GM21367 (cell line): ENCODE data around the gene GPR176.

Source experiments
- ATAC-seq: cut with Tn5 transposase; IDR thresholded peaks from one replicate; pipeline ENCODE4 v1.9.1; 2021; ENCODE audit not compliant: unreplicated experiment

The GPR176 gene

DNA sequence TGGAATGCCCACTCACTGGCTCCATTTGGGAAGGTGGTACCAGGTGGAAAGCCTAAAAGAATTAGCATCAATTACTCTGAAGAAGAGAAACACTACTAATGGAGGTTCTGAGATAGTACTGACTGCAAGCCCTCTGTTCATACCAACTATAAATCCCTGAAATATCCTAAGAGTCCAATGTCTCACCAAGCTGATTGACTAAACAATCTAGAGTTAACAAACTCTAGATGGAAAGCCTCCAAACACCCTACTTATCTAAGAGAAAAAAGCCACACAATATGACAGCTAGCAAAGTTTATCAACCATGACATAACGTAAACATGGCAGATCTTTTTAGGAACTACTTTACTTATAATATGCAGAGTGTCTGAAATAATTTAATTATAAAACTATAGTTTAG is 59.2 kb downstream of the GPR176 start:
- no peak for ATAC-seq

DNA sequence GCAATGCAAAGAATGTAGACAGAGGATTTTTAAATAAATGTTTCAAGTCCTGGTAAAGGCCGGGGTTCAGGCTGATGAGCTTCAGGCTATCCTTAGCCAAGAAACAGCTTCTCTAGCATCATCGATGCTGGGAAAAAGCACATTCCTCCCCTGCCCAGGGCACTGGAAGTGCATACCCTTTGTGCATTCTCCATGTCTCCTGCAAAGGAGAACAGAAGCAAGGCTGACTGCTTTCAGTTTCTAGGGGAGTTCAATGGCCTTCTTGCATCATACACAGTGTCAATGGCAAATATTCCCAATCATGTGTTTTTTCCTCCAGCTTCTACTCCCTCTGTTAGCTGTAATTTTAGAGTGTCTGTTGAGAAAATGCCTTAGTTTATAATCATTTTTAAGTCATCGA is 59.9 kb downstream of the GPR176 start:
- no peak for ATAC-seq

GRCh38 chr15:39859636-39860035 is 60.4 kb downstream of the GPR176 start:
- no peak for ATAC-seq

DNA sequence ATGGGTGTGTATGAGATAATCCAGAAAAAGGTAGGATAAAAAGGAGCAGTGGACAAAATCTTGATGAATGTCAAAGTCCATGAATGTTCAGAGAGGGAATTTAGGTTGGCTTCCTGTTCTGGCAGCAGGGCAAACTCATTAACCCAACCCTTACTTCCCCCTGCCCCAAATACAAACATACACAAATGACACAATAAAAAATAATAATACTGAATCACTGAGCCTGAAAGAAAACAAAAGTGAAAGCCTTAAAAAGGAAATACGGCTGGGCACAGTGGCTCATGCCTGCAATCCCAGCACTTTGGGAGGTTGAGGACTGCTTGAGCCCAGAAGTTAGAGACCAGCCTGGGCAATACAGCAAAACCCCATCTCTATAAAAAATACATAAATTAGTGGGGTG is 62.9 kb downstream of the GPR176 start:
- ATAC-seq: no peak

DNA sequence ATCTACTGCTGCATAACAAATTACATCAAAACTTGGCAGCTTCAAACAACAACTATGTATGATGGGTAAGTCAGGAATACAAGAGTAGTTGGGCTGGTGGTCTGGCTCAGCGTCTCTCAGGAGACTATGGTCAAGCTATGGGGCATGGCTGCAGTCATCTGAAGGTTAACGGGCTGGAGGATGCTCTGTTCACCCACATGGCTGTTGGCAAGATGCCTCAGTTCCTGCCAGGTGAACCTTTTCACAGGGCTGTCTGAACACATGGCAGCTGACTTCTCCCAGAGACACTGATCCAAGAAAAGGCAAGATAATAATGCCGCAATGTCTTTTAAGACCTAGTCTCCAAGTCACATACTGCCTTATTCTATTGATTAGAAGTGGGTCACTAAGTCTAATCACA is 63.7 kb downstream of the GPR176 start:
- no peak for ATAC-seq

GRCh38 chr15:39855400-39855799 is 64.7 kb downstream of the GPR176 start:
- ATAC-seq: no peak

DNA sequence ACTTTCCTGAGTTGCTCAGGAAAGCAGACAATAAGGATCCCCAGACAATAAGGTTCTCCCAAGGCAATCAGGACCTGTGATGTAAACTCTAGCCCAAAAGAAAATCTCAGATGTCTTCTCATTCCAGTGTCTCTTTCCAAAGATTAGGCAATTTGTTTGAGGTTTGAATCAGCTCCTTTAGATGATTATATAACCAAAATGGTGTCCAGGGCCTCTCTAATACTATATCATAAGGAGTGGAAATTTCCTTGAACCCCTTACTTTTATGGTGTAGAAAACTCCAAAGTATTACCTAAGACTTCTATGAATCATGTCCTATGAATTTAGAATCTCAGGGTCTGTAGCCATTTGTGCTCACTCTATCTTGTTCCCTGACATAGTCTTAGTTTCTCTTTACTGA is 65.9 kb downstream of the GPR176 start:
- ATAC-seq: no peak

- no peak for ATAC-seq
Observed at GRCh38 chr15:39852250-39852649, 67.8 kb downstream of the GPR176 start.

- ATAC-seq: no peak
Observed at GRCh38 chr15:39851500-39852092, 68.5 kb downstream of the GPR176 start.

DNA sequence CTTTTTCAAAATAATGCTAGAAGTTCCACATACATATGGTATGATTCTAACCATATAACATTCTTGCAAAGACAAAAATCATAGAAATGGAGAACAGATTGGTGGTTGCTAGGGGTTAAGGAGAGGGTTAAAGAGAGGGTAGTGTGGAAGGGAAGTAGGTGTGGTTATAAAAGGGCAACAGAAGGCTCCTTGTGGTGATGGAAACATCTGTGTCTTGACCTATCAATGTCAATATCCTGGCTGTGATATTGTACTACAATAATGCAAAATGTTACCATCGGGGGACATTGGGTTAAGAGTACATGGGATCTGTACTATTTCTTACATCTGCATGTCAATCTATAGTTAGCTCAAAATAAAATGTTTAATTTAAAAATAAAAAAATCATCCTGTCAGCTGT is 69.6 kb downstream of the GPR176 start:
- ATAC-seq: no peak

GRCh38 chr15:39846108-39846507 is 74.0 kb downstream of the GPR176 start:
- no peak for ATAC-seq

GRCh38 chr15:39845582-39845981 is 74.5 kb downstream of the GPR176 start:
- no peak for ATAC-seq

- ATAC-seq: no peak
Observed at GRCh38 chr15:39843565-39843964, 76.5 kb downstream of the GPR176 start.

- no peak for ATAC-seq
Observed at GRCh38 chr15:39837454-39837853, 82.6 kb downstream of the GPR176 start.

- ATAC-seq: no peak
Observed at GRCh38 chr15:39835550-39835949, 84.5 kb downstream of the GPR176 start.

DNA sequence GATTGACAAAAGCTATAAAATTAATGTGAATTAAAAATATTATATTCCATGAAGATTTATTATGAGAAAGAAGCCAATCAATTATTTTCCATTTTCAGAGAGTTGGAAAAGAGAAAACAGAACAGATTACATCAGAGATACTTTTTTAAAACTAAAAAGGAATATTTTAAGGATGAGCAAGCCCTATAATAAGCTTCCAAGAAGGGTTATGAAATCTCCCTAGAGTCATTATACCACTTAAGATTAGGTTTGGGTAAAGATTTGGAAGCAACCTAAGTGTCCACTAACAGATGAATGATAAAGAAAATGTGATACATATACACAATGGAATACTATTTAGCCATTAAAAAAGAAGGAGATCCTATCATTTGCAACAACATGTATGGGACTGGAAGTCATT is 85.8 kb downstream of the GPR176 start:
- no peak for ATAC-seq

DNA sequence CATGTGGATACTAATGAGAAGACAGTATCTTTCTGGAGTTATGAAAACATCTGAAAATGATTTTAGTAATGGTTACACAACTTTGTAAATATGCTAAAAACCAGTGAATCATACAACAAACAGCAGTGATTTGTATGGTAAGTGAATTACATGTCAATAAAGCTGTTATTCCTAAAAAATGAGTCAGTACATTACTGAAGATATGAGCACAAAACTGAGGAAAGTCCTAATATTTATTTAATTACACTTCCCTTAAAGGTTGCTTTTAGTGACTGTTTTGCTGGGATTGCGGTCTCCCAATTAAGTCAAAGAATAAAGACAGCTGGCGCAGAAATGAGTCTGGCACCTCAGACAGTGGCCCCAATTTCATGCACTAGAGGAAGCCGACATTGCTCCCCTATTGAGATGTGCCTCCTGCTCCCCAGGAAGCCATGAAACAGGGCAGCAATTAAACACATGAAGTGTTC is 86.5 kb downstream of the GPR176 start:
- no peak for ATAC-seq

DNA sequence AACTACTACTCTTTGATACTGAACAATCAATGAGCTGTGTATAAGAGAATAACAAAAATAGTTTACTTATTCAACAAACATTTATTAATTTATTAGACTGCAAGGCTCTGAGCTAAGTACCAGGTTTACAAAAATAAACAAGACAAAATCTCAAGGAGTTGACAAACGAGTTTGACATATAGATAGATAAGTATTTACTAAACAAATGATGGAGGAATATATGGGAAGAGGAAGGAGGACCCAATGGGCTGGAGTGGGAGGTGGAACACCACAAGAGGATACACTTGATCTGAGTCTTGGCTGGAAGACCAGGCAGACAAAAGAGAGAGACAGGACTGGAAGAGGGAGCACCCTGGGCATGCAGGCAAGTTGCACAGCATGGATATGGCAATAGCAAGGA is 89.9 kb downstream of the GPR176 start:
- ATAC-seq: no peak

- ATAC-seq: no peak
Observed at GRCh38 chr15:39828374-39828931, 91.6 kb downstream of the GPR176 start.

DNA sequence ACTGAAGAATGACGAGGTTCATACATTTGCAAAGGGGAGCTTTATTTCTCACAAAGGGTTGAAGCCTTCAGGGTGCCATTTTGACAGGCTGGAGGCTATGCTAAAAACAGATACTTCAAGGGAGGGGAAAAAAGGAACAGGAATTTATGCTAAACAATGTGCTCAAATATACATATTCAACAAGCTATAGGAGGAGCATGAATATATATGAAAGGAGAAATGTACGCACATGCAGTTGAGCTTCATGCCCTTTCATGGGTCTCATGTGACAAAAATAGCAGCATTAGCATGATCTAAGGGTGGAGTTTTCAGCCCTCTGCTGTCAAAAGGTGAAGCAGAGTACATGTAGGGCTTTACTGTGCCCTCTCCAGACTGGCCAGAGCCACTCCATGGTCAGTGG is 93.1 kb downstream of the GPR176 start:
- ATAC-seq: no peak

- no peak for ATAC-seq
Observed at GRCh38 chr15:39823634-39824033, 96.4 kb downstream of the GPR176 start.

DNA sequence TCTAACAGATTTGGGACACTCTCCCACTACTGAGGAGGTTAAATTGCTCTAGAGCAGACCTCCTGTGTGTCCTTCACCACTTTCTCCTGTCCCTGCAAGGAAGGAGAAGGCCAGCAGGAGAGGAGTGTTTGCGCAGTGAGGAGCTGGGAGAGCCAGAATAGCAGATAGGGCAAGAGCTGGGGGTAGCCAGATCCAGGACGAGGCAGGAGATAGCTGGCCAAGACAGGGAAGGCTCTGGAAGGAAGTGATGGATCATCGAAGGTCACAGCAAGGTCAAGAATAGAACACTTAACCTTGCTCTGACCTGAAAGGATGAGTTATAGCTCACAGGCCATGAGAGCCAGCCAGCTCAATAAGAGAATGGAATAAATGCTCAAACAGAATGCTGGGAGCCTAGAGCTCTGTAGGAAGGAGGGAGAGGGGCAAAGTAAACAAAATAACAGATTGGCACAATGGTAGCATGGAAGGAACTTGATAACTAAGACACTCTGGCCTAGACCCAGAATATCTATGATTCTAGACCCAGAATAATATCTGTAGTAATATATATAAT is 99.9 kb downstream of the GPR176 start:
- ATAC-seq: no peak

- no peak for ATAC-seq
Observed at GRCh38 chr15:39819533-39819932, 100.5 kb downstream of the GPR176 start.
